Activated T-cell treated with anti-CD3 and anti-CD28 coated beads, Interleukin-2, amount 50 U/mL, for 24 hours (primary cell): ENCODE data around the gene TUBA8.
"Not testable (repeated sequence)": the region's sequence is repeated elsewhere in the genome, so short reads cannot be mapped to it uniquely, and the experiment has no call there.

Experiments
- DNase-seq: peaks from one replicate; pipeline ENCODE4 v3.0.0-alpha.2; 2020
- H3K27ac Mint-ChIP-seq: 2 replicates; pipeline ENCODE4 v1.8.0; 2020; ENCODE audit warnings: mild to moderate bottlenecking, mixed read lengths
- H3K27me3 Mint-ChIP-seq: 2 replicates; pipeline ENCODE4 v1.8.0; 2020; ENCODE audit warnings: mixed read lengths
- H3K36me3 Mint-ChIP-seq: 2 replicates; pipeline ENCODE4 v1.8.0; 2020; ENCODE audit warnings: low read depth, mixed read lengths
- H3K4me1 Mint-ChIP-seq: 2 replicates; pipeline ENCODE4 v1.8.0; 2020; ENCODE audit warnings: low read depth, mixed read lengths
- H3K4me3 Mint-ChIP-seq: 2 replicates; pipeline ENCODE4 v1.8.0; 2020; ENCODE audit warnings: mild to moderate bottlenecking, moderate library complexity, mixed read lengths
- H3K9me3 Mint-ChIP-seq: 2 replicates; pipeline ENCODE4 v1.8.0; 2020; ENCODE audit warnings: mixed read lengths

The TUBA8 gene

DNA sequence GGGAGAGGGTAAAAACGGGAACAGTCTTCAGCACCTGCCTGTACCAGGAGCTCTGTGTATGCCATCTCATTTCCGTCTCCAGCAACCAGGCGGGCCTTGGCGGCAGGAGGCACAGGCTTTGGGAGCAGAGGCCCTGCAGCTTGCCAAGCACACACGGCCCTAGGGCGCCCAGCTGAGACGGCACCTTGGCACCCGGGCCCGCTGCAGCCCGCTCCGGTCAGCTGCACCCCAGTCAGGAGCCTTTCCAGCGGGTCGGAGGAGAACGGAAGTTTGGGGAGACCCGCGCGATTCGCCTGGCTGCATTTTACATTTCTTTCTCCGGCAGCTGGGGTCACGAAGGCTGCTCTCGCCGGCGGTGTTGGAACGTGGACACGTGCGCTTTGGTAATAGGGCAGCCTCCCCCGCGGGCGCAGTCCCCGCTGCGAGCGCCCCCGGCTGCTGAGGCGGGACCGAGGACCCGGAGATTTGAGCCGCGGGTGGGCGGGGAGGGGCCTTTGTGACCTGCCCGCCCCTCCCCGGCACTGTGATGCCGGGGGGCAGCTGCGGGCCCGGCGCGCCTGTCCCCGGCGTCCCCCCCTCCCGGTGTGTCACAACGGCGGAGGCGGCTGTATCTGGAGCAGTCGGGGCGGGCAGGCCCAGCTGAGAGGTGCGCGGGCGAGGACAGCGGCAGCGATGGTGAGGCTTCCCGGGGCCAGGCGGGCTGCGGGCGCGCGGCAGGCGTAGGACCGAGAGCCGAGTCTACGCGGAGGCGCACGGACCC lies at the start of gene TUBA8:
TSS of gene TUBA8 (plus strand) at position 616 of the 760 bp plus-strand sequence. CDS start at position 673, 57 bp downstream.
- Mint-ChIP-seq H3K9me3 (peaks cover 17% of the 10 kb centered on the region), H3K4me3 (peak within 1 kb of the TSS; percentile 68), H3K4me1 (peaks cover 52% of the 10 kb centered on the region), H3K27ac (no peak within 1 kb of the TSS), H3K36me3 (peaks cover 13% of the 10 kb centered on the region), H3K27me3 (peaks cover 63% of the 10 kb centered on the region)
- DNase-seq, result peak; percentile 58

GRCh38 chr22:18062421-18062820 lies 48.2 kb upstream of the TUBA8 start:
- H3K4me3 Mint-ChIP-seq, result no peak overlapping the region
- DNase-seq, result no peak
- H3K4me1 Mint-ChIP-seq, result peaks cover 4% of the 10 kb centered on the region
- H3K27ac Mint-ChIP-seq, result no peak overlapping the region
- no peaks in the 10 kb centered on the region for H3K36me3 Mint-ChIP-seq
- H3K27me3 Mint-ChIP-seq, result peaks cover 41% of the 10 kb centered on the region
- no peaks in the 10 kb centered on the region for H3K9me3 Mint-ChIP-seq

GRCh38 chr22:18063306-18063705 lies 47.3 kb upstream of the TUBA8 start:
- no peak for DNase-seq
- H3K4me3 Mint-ChIP-seq, result no peak overlapping the region
- H3K27ac Mint-ChIP-seq, result no peak overlapping the region
- peaks cover 4% of the 10 kb centered on the region for H3K4me1 Mint-ChIP-seq
- no peaks in the 10 kb centered on the region for H3K36me3 Mint-ChIP-seq
- no peaks in the 10 kb centered on the region for H3K9me3 Mint-ChIP-seq
- H3K27me3 Mint-ChIP-seq, result peaks cover 47% of the 10 kb centered on the region

- H3K9me3 Mint-ChIP-seq, H3K4me1 Mint-ChIP-seq, DNase-seq, H3K27ac Mint-ChIP-seq, H3K36me3 Mint-ChIP-seq, H3K4me3 Mint-ChIP-seq: not testable (repeated sequence)
- H3K27me3 Mint-ChIP-seq, result peaks cover 47% of the 10 kb centered on the region
Observed at GRCh38 chr22:18063715-18064114, 46.9 kb upstream of the TUBA8 start.

- Mint-ChIP-seq H3K9me3 (no peaks in the 10 kb centered on the region), H3K4me1 (peaks cover 4% of the 10 kb centered on the region), H3K36me3 (no peaks in the 10 kb centered on the region), H3K4me3 (no peak overlapping the region), H3K27ac (no peak overlapping the region), H3K27me3 (peaks cover 47% of the 10 kb centered on the region)
- DNase-seq, result no peak
Observed at GRCh38 chr22:18064636-18065035, 46.0 kb upstream of the TUBA8 start.

- H3K4me1 Mint-ChIP-seq, result no peaks in the 10 kb centered on the region
- H3K9me3 Mint-ChIP-seq, result no peaks in the 10 kb centered on the region
- no peak overlapping the region for H3K27ac Mint-ChIP-seq
- peaks cover 47% of the 10 kb centered on the region for H3K27me3 Mint-ChIP-seq
- DNase-seq, result no peak
- no peaks in the 10 kb centered on the region for H3K36me3 Mint-ChIP-seq
- no peak overlapping the region for H3K4me3 Mint-ChIP-seq
Observed at GRCh38 chr22:18065256-18065655, 45.4 kb upstream of the TUBA8 start.

DNA sequence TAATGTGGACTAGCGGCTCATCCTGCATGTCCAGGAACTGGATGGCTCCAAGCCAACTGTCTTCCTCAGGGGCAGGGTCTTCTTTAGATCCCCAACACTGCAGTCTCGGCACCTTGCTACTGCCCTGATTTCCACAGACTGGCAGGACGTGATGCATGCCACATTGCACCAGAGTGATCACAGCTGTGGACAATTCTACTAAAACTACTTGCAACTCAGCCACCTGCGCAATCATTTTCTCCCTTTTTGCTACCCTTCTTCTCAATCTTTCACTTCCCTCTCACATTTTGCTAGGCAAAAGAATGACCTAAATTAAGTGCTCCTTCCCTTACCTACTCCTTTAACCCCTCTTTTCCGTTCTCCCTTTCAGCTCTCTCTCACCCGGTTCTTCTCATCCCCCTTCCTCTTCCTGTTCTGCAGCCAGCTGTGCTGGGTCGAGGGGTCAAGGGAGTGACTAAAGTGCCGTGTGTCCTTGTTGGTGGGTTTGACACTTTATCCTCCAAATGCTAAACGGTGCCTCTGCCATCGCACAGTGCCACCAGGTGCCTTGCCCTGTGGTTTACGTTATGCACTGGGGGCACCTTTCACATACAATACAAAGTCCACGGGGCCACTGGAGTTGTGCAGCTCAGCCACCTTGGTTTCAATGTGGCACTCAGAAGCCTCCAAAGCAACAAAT lies 44.3 kb upstream of the TUBA8 start:
- H3K9me3 Mint-ChIP-seq, result no peaks in the 10 kb centered on the region
- H3K4me1 Mint-ChIP-seq, result no peaks in the 10 kb centered on the region
- H3K27me3 Mint-ChIP-seq, result peaks cover 44% of the 10 kb centered on the region
- no peak overlapping the region for H3K27ac Mint-ChIP-seq
- H3K4me3 Mint-ChIP-seq, result no peak overlapping the region
- no peak for DNase-seq
- no peaks in the 10 kb centered on the region for H3K36me3 Mint-ChIP-seq

- Mint-ChIP-seq H3K27me3 (peaks cover 43% of the 10 kb centered on the region), H3K4me1 (no peaks in the 10 kb centered on the region), H3K4me3 (no peak overlapping the region), H3K9me3 (no peaks in the 10 kb centered on the region), H3K27ac (no peak overlapping the region), H3K36me3 (no peaks in the 10 kb centered on the region)
- no peak for DNase-seq
Observed at GRCh38 chr22:18067121-18067520, 43.5 kb upstream of the TUBA8 start.

- Mint-ChIP-seq H3K4me3 (no peak overlapping the region), H3K36me3 (no peaks in the 10 kb centered on the region), H3K27me3 (peaks cover 41% of the 10 kb centered on the region), H3K9me3 (no peaks in the 10 kb centered on the region), H3K27ac (no peak overlapping the region), H3K4me1 (no peaks in the 10 kb centered on the region)
- DNase-seq, result no peak
Observed at GRCh38 chr22:18067548-18068341, 42.9 kb upstream of the TUBA8 start.

- peaks cover 41% of the 10 kb centered on the region for H3K27me3 Mint-ChIP-seq
- no peaks in the 10 kb centered on the region for H3K9me3 Mint-ChIP-seq
- DNase-seq, result no peak
- H3K27ac Mint-ChIP-seq, result no peak overlapping the region
- no peaks in the 10 kb centered on the region for H3K36me3 Mint-ChIP-seq
- no peak overlapping the region for H3K4me3 Mint-ChIP-seq
- no peaks in the 10 kb centered on the region for H3K4me1 Mint-ChIP-seq
Observed at GRCh38 chr22:18068381-18068988, 42.1 kb upstream of the TUBA8 start.

GRCh38 chr22:18069041-18069440 lies 41.6 kb upstream of the TUBA8 start:
- Mint-ChIP-seq H3K27me3 (peaks cover 38% of the 10 kb centered on the region), H3K27ac (no peak overlapping the region)

DNA sequence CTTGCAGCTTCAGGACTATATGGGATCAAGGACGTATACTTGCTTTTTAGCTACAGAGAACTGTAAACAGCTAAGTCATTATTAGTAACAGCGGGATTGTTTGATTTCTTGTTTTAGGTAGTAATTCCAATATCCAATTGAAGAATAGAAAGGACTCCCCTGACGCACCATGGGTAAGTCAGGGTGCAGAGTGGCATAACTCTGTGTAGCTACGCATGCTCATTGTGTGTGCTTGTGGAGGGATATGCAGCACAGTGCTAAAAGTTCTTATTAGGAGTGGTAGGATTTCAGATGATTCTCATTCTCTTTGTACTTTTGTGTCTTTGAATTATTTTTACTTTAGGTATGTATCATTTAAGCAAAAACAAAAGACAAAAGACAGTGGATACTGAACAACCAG lies 40.6 kb upstream of the TUBA8 start:
- DNase-seq, result no peak
- Mint-ChIP-seq H3K27me3 (peaks cover 29% of the 10 kb centered on the region), H3K27ac (no peak overlapping the region), H3K9me3 (no peaks in the 10 kb centered on the region), H3K36me3 (no peaks in the 10 kb centered on the region), H3K4me3 (no peak overlapping the region), H3K4me1 (no peaks in the 10 kb centered on the region)

More at GRCh38 chr22:18069041-18069440, 41.6 kb upstream of the TUBA8 start:
- Mint-ChIP-seq H3K9me3 (no peaks in the 10 kb centered on the region), H3K36me3 (no peaks in the 10 kb centered on the region), H3K4me3 (no peak overlapping the region), H3K4me1 (no peaks in the 10 kb centered on the region)
- no peak for DNase-seq

DNA sequence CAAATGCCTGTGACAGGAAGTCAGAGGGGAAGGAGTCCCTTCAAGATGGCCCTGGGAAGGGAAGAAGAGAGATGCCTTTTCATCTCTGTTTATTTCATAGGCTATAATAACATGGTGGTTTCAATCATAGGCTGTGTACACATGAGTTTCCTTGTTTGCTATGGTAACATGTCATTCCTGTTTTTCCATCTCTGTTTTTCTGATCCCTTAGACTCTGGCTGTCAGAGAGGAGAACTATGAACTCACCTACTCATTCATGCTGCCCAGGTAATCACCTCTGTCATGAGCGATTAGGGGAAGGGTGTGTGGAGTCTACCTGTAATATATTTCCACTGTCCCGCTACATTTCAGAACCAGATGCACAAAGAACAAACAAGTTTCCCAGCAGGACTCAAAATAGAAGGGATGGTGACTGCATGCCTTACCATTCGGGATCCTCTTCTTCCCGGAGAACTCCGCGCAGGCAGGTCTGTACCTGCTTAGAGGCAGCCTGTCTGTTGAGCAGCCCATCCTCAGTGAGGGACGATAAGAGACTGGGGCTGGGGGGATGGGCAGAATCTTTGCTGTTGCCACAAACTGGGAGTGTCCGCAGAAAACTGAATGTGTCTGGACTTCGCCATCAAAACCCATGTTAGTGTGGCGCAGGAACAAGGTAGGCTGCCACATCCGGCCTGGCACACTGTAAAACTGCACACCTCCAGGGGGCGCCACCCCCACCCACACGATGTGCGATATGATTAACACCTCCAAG lies 39.9 kb upstream of the TUBA8 start:
- H3K27me3 Mint-ChIP-seq, result peaks cover 22% of the 10 kb centered on the region
- DNase-seq, result no peak
- H3K4me3 Mint-ChIP-seq, result no peak overlapping the region
- H3K27ac Mint-ChIP-seq, result no peak overlapping the region
- no peaks in the 10 kb centered on the region for H3K9me3 Mint-ChIP-seq
- peaks cover under 1% of the 10 kb centered on the region for H3K4me1 Mint-ChIP-seq
- no peaks in the 10 kb centered on the region for H3K36me3 Mint-ChIP-seq
